CD1c-positive myeloid dendritic cell (primary cell): ENCODE measurements around the gene GABRR2.
"Not testable (repeated sequence)": the region's sequence is repeated elsewhere in the genome, so short reads cannot be mapped to it uniquely, and the experiment has no call there.

Experiments
- DNase-seq: peaks from one replicate; pipeline ENCODE4 v3.0.0-alpha.2; 2016; ENCODE audit errors: extremely low spot score

The GABRR2 gene

DNA sequence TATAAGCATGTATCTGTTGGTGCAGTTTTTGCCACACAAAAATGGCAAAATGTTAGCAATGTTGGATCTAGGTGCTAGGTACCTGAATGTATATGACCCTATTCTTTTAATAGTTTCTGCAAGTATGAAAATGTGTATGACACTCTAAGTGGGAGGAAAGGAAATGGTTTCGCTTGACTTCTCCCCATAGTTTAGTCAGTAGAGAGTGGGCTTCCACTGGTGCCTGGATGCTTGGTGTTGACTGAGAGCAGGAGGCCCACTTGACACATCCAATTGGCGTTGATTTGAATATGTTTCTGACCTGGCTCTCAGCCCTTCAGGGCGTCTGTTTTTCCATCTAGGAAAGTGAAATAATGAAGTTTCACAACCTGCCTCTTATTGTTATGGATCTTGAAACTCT lies 56.2 kb downstream of the GABRR2 start:
- DNase-seq = no peak

DNA sequence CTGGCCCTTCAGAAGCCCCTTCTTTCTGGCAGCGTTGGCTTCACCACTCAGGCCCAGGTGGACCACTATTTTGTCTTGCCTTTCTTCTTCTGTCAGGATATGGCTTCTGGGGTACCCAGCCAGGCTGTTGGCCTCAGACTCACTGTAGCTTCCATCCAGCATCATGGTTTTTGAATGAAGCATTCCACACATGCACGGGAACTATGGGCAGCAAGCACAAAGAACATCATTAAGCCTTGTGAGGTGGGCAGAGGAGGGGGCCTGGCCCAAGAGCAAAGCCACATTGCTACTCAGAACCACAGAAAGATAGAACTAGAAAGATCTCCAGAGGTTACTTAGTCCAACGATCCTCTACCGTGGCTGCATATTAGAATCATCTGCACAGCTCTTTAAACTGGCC lies 57.3 kb downstream of the GABRR2 start:
- DNase-seq = no peak

DNA sequence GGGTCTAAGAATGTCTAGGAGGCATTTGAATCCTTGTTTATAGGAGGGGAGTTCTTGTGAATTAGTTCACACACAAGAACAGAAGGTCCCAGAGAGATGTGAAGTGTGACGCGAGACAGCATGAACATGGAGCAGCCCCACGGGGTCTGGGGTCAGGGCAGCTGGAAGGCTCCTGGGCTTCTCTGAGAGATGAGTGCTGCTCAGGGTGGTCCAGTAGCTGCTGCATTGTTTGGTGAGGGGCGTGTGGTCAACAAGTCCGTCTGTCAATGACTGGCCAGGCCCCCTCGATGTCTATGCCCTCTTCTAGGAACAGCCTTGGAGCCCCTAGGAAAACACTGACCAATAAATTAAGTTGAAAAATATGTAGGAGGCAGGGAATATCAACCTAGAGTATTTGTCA lies 57.8 kb downstream of the GABRR2 start:
- no peak for DNase-seq

DNA sequence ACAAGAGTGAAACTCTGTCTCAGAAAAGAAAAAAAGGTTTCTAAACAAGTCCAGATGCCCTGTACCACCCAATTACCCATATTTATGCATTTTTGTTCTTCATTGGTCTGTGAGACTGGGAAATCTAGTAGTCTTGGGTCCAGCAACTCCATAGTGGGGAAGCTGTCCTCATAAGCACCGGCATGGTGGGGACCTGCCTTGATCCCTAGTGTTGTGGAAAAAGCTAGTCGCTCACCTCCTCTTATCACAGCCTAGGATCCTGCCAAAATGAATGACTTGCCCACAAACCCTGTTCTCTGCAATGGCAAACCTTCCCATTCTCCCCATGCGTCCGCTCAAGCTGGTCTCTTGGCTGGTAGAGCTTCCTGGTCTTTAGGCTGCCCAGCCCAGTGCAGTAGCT lies 59.7 kb downstream of the GABRR2 start:
- DNase-seq = no peak

DNA sequence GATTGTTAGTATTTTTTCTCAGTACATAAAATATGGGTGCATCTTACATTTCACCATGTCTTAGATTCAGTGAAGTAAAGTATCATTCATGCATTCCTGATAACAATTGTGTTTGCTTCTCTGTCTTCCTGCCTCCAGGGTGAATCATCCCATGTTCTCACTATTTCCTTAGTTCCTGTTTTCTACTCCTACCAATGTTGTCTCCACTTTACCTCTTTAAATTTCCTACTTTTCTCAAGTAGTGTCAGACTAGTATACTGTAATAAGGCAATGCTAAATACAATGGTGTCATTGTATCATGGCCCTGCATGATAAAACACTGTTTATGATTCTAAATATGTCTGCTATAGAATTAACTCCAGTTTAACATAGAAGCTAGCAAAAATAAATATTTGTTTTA lies 60.5 kb downstream of the GABRR2 start:
- DNase-seq = no peak

DNA sequence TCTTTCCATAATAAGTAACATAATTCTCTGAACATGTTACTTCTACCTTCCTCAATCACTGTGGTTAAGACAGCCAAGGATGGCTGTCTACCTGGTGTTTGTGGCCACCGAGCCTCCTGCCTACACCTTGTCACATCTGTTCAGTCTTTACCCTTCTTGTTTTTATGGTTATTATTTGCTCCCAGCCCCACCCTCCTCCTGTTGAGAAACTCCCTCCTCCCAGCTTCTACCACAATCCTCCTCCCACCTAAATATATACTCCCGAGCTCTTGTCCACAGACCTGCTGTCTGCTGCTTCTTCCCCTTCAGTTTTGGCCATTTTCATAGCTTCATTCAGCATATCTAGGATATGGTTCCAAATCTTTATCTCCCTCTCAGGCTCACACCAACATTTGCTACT lies 62.2 kb downstream of the GABRR2 start:
- DNase-seq = no peak

DNA sequence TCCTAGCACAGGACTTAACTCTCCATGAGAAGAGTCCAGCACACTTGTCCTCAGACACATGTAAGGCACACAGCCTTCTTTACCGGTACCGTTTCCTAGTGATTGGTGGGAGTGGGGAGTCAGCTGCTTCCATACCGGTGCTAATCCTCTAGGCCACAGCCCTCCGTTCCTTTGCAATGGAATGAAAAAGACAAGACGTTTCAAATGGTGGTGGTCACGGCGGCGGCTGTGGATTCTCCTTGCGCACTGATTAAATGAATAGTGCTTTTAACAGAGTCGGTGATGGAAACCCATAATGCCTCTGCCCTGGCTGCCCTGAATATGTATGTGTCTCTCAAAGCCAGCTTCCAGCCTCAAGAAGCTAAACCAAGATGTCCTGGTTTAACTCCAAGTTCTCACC lies 63.1 kb downstream of the GABRR2 start:
- no peak for DNase-seq

DNA sequence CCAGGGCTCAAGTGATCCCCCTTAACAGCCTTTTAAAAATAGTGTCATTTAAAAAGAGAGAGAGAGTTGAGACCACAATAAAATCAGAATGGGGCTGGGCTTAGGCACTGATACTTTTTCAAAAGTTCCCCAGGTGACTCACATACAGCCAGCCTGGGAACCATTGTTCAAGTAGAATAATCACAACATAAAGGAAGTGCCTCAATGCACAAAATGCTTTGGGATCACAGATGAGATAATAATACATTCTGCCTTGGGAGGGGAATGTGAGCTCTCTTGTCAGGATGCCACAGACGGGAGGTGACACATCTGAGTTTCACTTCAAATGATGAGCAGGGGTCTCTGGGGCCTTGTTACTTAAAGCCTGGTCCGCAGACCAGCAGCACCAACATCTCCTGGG lies 63.9 kb downstream of the GABRR2 start:
- DNase-seq = no peak

DNA sequence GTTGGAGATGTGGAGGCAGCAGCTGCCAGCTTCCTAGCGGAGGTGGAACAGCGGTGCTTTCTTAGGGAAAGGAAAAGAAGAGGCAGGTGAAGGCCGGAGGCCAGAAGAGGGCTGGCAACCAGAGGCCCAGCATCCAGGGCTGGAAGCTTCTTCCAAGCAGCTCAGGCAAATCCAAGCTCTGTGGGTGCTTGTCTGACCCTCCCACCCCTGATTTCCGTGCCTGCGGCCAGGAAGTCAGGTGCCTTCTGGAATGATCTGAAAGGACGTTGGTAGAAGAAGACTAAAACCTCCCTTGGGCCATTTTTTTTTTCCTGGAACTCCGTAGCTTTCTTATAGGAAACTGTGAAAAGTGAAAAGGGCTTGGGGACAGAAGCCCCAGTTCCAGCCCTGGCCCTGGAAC lies 64.9 kb downstream of the GABRR2 start:
- no peak for DNase-seq

DNA sequence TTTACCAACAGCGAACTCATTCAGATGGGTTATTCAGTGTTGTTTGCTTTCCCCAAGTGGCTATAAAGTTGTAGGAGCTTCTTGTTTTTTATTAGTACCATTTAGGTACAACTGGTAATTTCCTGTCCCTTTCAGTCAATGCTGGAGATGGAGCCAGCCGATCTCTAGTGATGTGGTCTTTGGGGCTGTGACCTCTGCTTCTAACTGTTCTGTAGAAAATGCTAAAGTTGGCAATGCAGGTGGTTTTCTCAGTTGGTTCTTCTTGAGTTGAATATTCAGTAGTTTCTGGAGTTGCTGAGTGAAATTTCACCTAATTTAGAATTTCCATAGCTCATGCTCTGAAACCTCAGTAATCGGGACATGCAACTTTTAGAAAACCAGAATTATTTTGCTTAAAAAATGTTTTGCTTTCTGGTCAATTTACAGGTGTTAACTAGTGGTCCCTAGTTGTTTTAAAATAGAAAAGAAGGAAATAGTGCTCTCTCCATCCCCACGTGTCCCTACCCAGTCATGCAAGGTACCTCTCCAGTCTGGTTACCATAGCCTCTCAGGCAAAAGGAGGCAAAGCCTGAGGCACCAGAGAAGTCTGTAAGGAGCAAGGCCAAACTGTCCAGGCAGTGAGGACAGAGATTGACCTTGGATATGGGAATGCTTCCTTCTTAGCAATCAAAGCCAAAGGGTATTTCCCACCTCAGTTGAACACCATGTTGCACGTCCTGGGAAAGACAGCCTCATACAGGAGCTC lies 70.7 kb downstream of the GABRR2 start:
- DNase-seq = no peak

DNA sequence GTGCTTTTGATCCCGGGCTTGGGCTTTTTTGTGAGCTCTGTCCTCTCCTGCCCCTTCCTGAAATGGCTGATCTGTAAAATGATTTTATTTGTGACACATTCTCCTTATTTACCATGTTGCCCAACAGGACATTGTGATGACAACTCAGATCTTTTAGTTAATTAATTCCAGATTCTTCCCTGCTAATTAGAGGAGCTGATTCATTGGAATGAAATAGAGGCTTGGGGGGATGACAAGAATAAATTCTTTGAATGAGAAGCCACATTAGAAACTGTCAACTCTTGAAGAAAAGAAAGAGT lies 71.8 kb downstream of the GABRR2 start:
- DNase-seq = no peak

DNA sequence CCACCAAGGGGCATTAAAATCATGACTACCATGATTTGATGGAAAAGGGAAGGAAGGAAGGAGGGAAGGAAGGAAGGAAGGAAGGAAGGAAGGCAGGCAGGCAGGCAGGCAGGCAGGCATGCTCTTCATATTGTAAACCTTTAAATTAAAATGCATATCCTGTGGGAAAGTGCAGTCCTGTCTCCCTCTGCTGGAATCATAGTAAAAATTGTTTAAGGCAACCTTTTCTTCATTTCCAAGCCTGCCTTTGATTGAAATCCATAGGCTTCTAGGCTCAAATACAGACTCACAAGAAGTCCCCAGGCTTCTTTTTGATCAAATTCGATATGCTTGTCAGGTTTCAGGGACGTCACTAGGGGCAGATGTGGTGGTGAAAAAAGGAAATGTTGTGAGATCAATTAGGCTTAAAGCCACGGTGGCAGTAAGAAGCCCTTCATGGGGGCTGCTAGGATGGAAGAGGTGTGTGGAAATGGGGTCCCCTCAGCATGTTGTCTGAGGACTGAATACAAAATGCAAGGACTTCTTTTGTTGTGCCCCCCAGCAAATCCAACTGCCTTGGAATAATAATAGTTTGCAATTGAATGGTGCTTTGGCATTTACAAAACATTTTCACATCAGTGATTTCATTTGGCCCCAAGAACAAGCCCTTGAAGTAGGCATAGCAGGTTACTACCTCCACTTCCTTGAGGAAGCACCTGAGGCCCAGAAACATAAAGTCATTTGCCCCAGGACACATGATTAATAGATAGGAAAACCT lies 72.3 kb downstream of the GABRR2 start:
- peak; percentile 54 for DNase-seq

DNA sequence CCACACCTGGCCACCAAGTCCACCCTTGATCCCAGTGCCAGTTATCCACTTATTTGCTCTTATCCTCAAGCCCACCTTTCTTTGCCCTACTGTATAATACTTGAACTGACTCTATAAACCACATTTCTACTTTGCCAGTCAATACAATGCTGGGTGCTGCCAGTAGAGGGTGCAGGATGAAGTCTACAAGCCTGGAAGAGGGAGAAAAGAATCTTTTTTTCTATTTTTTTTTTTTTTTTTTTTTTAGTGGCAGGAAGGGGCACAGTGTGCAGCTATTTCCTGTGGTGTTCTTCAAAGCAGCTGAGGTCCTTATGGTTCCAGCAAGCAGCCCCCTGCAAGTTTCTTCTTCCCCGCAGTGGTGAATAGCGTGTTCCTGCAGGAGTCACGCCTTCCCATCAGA lies 75.8 kb downstream of the GABRR2 start:
- peak; percentile 12 for DNase-seq

DNA sequence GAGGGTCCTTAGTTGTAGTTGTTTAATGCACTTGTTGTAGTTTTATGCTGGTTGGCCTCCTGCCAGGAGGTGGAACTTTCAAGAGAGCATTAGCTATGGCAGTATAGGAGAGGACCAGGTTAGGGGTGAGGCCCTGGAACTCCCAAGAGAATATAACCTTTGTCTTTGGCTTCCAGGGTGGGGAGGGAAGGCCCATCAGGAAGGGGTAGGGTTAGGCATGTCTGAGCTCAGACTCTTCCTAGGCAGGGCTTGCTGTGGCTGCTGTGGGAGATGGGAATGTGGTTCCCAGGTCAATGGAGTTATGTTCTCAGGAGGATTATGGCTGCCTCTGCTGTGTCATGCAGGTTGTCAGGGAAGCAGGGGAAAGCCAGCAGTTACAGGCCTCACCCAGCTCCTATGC lies 77.9 kb downstream of the GABRR2 start:
- no peak for DNase-seq

DNA sequence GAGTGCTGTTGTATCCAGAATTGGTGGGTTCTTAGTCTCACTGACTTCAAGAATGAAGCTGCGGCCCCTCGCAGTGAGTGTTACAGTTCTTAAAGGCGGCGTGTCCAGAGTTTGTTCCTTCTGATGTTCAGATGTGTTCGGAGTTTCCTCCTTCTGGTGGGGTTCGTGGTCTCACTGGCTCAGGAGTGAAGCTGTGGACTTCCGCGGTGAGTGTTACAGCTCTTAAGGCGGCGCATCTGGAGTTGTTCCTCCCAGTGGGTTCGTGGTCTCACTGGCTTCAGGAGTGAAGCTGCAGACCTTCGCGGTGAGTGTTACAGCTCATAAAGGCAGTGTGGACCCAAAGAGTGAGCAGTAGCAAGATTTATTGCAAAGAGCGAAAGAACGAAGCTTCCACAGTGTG lies 81.5 kb downstream of the GABRR2 start:
- DNase-seq = not testable (repeated sequence)

DNA sequence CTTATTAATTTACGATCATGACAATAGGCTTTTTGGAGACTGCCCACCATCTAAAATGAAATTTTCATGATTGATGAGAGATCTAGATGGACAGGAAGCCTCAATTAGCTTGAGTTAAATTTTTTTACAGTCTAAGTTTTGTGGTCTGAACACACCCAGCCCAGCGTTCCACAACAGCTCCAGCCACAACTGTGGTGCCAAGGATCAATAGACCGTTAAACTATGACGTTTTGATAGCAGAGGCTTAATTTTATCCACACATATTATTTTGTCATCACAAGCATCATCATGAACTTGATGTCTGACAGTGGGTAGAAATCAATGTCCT lies 92.4 kb downstream of the GABRR2 start:
- no peak for DNase-seq

DNA sequence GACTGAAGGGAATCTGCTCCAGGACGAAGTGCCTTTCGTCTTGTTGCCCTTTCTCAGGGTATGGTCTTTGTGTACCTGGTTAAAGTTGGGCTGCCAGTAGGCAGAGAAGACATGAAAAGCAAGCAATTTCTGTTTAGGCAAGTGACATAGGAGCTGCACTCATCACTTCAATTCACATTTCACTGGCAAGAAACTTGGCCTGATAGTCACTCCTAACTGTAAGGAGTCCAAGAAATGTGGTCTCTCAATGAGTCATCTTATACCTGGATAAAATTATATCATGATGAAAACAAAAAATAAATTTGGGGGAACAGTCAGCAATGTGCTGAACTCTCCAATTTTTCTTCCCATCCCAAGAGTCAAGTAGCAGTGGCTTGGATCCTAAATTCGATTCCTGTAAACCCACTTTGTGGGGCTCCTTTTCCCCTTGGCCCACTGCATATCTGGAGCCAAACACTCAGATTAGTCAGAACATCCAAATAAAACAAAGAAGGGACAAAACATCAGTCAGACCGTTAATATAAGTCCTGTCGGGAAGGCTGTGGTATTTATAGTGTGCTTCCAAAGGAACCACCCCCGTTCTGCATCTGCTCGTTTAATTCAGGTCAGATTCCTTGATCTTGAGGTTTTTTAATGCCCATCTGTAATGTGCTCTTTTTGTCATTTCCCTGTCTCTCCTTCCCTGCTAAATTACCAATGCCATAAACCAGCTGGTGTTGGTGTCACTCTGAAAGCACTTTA lies 93.0 kb downstream of the GABRR2 start:
- DNase-seq = no peak

DNA sequence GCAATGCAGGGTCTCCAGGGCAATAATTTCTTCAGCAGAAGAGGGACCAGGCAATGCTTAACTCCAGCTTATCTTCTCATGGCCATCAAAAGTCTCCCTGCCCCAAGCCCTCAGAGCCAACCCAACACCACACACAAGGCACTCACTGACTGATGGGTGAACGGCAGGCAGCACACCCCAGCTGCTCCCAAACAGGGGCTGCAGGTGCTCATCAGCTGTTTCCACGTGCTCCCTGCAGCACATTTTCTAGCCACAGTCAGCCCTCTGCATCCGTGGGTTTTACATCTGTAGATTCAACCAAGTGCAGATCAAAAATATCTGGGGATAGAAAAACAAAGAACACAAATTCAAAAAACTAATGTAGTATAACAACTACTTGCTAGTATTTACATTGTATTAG lies 94.0 kb downstream of the GABRR2 start:
- DNase-seq = no peak

DNA sequence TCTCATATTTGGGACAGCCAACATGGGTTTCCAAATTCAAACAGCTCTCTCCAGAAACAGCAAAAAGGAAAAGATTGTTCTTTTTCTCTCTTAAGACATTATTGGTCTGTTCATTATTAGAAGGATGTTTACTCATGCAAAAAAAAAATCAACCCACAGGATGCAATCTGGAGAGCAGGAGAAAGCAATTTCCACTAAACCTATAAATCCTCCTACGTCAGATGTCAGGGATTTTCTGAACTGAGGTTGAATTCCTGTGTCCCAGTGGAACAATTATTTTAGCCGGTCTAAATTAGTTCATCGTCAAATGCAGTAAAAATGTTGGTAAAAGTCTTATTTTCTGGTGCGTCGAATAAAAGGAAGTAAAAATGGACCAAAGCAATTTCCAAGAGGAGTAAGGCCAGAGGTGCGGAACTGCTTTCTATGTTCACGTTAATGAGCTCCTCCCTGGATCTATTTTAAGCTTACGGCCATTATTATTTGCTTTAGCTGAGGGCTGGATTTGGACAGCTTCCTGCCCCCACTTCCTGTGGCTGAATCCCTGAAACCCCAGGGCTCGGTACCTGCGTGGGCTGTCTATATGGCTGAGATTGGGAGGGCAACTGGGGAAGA lies 97.7 kb downstream of the GABRR2 start, which contains the start of gene GABRR1:
Gene GABRR1, minus strand, starts transcription at position 60 of the 612 bp plus-strand sequence. Its CDS starts 36 bp downstream, at position 24.
- peak; percentile 29 for DNase-seq

DNA sequence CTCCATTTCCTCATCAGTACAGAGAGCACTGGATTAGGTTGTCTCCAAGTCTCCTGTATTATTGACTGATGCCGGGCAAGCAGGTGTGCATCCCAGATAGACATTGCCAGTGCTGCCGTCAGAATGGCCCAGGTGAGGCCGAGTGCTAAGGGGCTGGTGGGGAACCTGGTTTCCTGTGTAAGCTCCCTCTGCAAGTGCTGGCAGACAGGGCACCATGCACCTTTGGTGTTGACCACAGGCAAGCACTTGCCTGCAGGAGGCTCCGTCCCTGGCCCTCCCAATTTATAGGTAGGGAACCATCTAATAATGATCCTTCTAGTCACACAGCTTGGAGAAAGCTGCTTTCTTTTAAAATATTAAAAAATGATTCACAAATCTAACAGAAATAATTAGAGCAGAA lies 98.7 kb downstream of the GABRR2 start:
- DNase-seq = no peak

DNA sequence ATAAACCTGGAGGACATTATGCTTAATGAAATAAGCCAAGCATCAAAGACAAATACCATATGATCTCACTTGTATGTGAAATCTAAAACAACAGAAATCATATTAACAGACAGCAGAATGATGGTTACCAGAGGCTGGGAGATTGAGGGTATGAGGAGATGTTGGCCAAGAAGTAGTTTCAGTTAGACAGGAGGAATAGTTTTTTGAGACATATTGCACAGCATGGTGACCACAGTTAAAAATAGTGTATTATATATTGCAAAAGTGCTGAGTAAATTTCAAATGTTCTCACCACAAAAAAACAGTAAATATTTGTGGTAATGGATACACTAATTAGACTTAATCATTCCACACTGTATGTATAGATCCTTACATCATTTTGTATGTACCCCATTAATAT lies 99.7 kb downstream of the GABRR2 start:
- DNase-seq = no peak

DNA sequence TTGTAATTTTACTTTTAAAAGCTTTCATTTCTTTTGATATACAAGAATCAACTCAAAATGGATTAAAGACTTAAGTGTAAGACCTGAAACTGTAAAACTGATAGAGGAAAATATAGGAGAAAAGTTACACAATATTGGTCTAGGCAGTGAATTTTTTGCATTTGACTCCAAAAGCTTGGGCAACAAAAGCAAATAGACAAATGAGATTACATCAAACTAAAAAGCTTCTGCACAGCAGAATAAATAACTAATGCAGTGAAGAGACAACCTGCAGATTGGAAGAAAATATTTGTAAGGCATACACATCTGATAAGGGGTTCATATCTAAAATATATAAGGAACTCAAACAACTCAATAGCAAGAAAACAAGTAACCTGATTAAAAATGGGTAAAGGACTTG lies 100.9 kb downstream of the GABRR2 start:
- no peak for DNase-seq

DNA sequence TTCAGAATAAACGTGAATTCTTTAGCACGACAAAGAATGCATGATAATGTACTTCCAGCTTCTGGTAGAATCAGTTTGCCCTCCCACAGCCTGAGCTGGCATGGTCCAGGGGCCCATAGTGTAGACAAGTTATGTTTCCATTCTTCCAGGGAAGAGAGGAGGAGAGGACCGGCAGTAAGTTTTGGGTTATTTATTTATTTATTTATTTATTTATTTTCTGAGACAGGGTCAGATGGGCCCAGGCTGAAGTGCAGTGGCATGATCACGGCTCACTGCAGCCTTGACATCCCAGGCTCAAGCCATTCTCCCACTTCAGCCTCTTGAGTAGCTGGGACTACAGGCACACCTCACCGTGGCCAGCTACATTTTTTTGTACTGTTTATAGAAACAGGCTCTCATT lies 102.6 kb downstream of the GABRR2 start:
- no peak for DNase-seq
